B cell (primary cell): ENCODE data around the gene TIGD7. TPM values are rescaled to one million over a fixed set of nuclear protein-coding genes. Genes with fewer than 3 reads are reported as not detected.

Experiments used
- ATAC-seq: fragments of 200-7000 bp; cut with Tn5 transposase; one replicate; pipeline ENCODE4 v1.10.0; 2021; ENCODE audit warnings: low read depth, mild to moderate bottlenecking, moderate number of reproducible peaks, moderate library complexity
- CTCF ChIA-PET: fragments of 350-600 bp; sonication (Branson Sonifier 250); formaldehyde crosslinking; loops from one replicate; lab custom pipeline; 2021; ENCODE audit warnings: antibody characterized with exemption, inconsistent platforms; lab: Charles Lee
- POLR2A ChIA-PET: fragments of 350-600 bp; sonication (Branson Sonifier 250); formaldehyde crosslinking; loops from one replicate; lab custom pipeline; 2021; ENCODE audit warnings: antibody characterized with exemption; lab: Charles Lee
- DNase-seq: peaks from one replicate; pipeline ENCODE4 v3.0.0; 2013
- H2AFZ ChIP-seq: 2 replicates; pipeline ENCODE4 v1.6.1; 2012; ENCODE audit warnings: mild to moderate bottlenecking, low read depth, low read length; ENCODE audit not compliant: insufficient read depth, poor library complexity, severe bottlenecking
- H3K27ac ChIP-seq, 2 donors: 1 replicate in 1 of 2; 2 replicates in 1 of 2; pipeline ENCODE4 v1.5.1; 2012 to 2013; ENCODE audit warnings: low read length in 2 of 2, mild to moderate bottlenecking in 2 of 2, moderate library complexity in 1 of 2
- H3K27me3 ChIP-seq, 4 experiments: fragments of 200-600 bp in 1 of 4; sonication (generic) in 1 of 4; replicated peaks in 1 of 4; 1 replicate in 2 of 4; 2 replicates in 2 of 4; pipeline versions ENCODE4 v1.6.1 to v1.7.0; 2013 to 2016; ENCODE audit warnings: low read length in 3 of 4, mild to moderate bottlenecking in 2 of 4, mixed read lengths in 1 of 4, moderate library complexity in 1 of 4; ENCODE audit not compliant: insufficient read depth in 4 of 4, control insufficient read depth in 3 of 4; ENCODE audit errors: control extremely low read depth in 1 of 4
- H3K36me3 ChIP-seq, 2 experiments: replicated peaks in 1 of 2; 1 replicate in 1 of 2; 2 replicates in 1 of 2; pipeline versions ENCODE4 v1.6.1 to v1.7.1; 2013; ENCODE audit warnings: low read length in 1 of 2; ENCODE audit not compliant: insufficient read depth in 2 of 2, control insufficient read depth in 1 of 2; ENCODE audit errors: control extremely low read depth in 1 of 2, extremely low read depth in 1 of 2
- H3K4me1 ChIP-seq, 2 donors: fragments of 200-600 bp in 1 of 2; sonication (generic) in 1 of 2; 1 replicate in 1 of 2; 2 replicates in 1 of 2; pipeline versions ENCODE4 v1.5.1 to v1.6.1; 2013 to 2017; ENCODE audit warnings: low read length in 2 of 2; ENCODE audit not compliant: control insufficient read depth in 2 of 2, insufficient read depth in 2 of 2
- H3K4me2 ChIP-seq: replicated peaks from 2 replicates; pipeline ENCODE3; 2012; ENCODE audit warnings: mild to moderate bottlenecking, low read depth, low read length; ENCODE audit not compliant: poor library complexity, severe bottlenecking
- H3K4me3 ChIP-seq, 5 experiments: fragments of 200-600 bp in 1 of 5; sonication (generic) in 1 of 5; 1 replicate in 3 of 5; 2 replicates in 2 of 5; pipeline versions ENCODE4 v1.5.1 to v1.7.0; 2011 to 2016; ENCODE audit warnings: low read length in 4 of 5, mild to moderate bottlenecking in 4 of 5, low read depth in 2 of 5, control low read depth in 1 of 5, moderate library complexity in 1 of 5; ENCODE audit not compliant: insufficient read depth in 1 of 5; ENCODE audit errors: control extremely low read depth in 1 of 5, extremely low read depth in 1 of 5
- H3K79me2 ChIP-seq: fragments of 200-600 bp; sonication (generic); one replicate; pipeline ENCODE4 v1.6.0; 2016; ENCODE audit warnings: low read length; ENCODE audit not compliant: control insufficient read depth, insufficient read depth
- H3K9ac ChIP-seq: fragments of 200-600 bp; sonication (generic); 2 replicates; pipeline ENCODE4 v1.6.1; 2017; ENCODE audit warnings: mild to moderate bottlenecking, low read length, moderate library complexity
- H3K9me3 ChIP-seq, 3 donors: one replicate each; pipeline versions ENCODE4 v1.6.1 to v1.7.1; 2013; ENCODE audit warnings: low read length in 2 of 3; ENCODE audit not compliant: control insufficient read depth in 2 of 3, insufficient read depth in 1 of 3; ENCODE audit errors: control extremely low read depth in 1 of 3
- H4K20me1 ChIP-seq: 2 replicates; pipeline ENCODE4 v1.6.0; 2012; ENCODE audit warnings: mild to moderate bottlenecking, low read length; ENCODE audit not compliant: insufficient read depth, control insufficient read depth, poor library complexity, severe bottlenecking
- H3K27ac Mint-ChIP-seq: one replicate; pipeline ENCODE4 v1.8.0; 2021; ENCODE audit warnings: mixed read lengths
- H3K27me3 Mint-ChIP-seq: one replicate; pipeline ENCODE4 v1.8.0; 2021; ENCODE audit warnings: mixed read lengths
- H3K4me1 Mint-ChIP-seq: one replicate; pipeline ENCODE4 v1.8.0; 2021; ENCODE audit warnings: mixed read lengths
- H3K4me3 Mint-ChIP-seq: one replicate; pipeline ENCODE4 v1.8.0; 2021; ENCODE audit warnings: mixed read lengths
- H3K9me3 Mint-ChIP-seq: one replicate; pipeline ENCODE4 v1.8.0; 2022; ENCODE audit warnings: mixed read lengths; ENCODE audit not compliant: insufficient read depth
- CTCF ChIP-seq: fragments of 200-600 bp; IDR thresholded peaks from one replicate; pipeline ENCODE4 v1.8.0; 2022; ENCODE audit warnings: antibody characterized with exemption, mild to moderate bottlenecking
- EZH2 ChIP-seq: IDR thresholded peaks from 2 replicates; pipeline ENCODE4 v1.6.1; 2012; ENCODE audit warnings: borderline replicate concordance, low read depth, mild to moderate bottlenecking, moderate library complexity, low read length; ENCODE audit not compliant: insufficient read depth, poor library complexity, severe bottlenecking
- WGBS: methylation state at CpG from one replicate; pipeline ENCODE4 v1.1.5; 2013; ENCODE audit warnings: missing lambda C conversion rate; ENCODE audit not compliant: insufficient coverage; 5-methylcytosine and 5-hydroxymethylcytosine counted together
- intact Hi-C: fragments of 100-400 bp; cut with micrococcal nuclease; formaldehyde crosslinking; loops from one replicate; pipeline ENCODE4 v1.10.0; 2022
- polyA plus RNA-seq: library from polyadenylated mRNA; depleted of rRNA; stranded (reverse); fragments of >200 nt; gene quantifications from 2 replicates; pipeline ENCODE4 v1.2.3, GENCODE V29; 2012
- total RNA-seq, 2 donors: library from RNA; stranded (reverse); fragments of 120-200 nt in 1 of 2; gene quantifications; 1 replicate in 1 of 2; 2 replicates in 1 of 2; pipeline versions ENCODE4 v1.2.3 to v1.2.4, GENCODE V29; 2013 to 2022

The TIGD7 gene
- total and polyA plus RNA-seq, 2 donors (not counting 1 experiment from before 2014, with no cell fraction given): 3.1 to 15.7 TPM

DNA sequence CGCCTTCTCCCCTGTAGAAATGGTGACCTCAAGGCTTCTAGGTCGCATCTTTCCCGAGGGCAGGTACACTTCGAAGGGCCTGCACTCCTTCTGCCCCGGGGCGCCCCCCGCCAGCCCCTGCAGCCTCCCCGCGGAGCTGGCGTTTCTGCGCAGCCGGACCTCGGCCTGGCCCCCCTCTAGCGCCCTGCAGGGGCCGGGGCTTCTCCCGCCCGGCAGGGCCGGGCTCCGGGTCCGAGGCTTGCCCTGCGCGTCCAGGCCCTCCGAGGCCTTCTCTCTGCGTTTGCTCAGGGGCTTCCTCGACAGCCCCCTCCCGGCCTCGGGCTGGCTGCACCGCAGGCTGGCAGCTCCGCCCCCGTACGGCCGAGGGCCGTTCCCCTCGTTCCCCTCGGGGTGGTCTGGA lies 50.9 kb downstream of the TIGD7 start:
- DNase-seq (no peak), ATAC-seq (no peak)
- H4K20me1 ChIP-seq: no peaks in the 10 kb centered on the region
- Mint-ChIP-seq H3K27me3 (peaks cover 25% of the 10 kb centered on the region), H3K4me3 (no peak overlapping the region), H3K9me3 (no peaks in the 10 kb centered on the region), H3K27ac (no peak overlapping the region), H3K4me1 (no peaks in the 10 kb centered on the region)
- H3K27me3 ChIP-seq: peaks cover 0 to 15% (median 3%) of the 10 kb centered on the region in 4 experiments
- no peak overlapping the region for H2AFZ ChIP-seq
- H3K79me2 ChIP-seq: no peaks in the 10 kb centered on the region
- H3K4me1 ChIP-seq: no peaks in the 10 kb centered on the region
- 63% methylated on average over 32 of the region's 35 CpGs for WGBS
- no peak overlapping the region for H3K9ac ChIP-seq
- no peak overlapping the region for H3K4me3 ChIP-seq
- POLR2A ChIA-PET: interaction anchor here (0.8 kb wide), 1 partner anchor 10 kb away, joined by 4 read pairs; no protein-coding TSS in a partner anchor
- H3K4me2 ChIP-seq: no peak overlapping the region
- intact Hi-C loops: no loop called here
- H3K27ac ChIP-seq: no peak overlapping the region
- peaks cover 0 to 5% (median 0%) of the 10 kb centered on the region in 3 donors for H3K9me3 ChIP-seq
- no peak for TF ChIP-seq CTCF
- no peak for TF ChIP-seq EZH2
- CTCF ChIA-PET: no interaction called here
- no peaks in the 10 kb centered on the region for H3K36me3 ChIP-seq

GRCh38 chr16:3252967-3253366 lies 52.3 kb downstream of the TIGD7 start:
- H3K36me3 ChIP-seq: no peaks in the 10 kb centered on the region
- DNase-seq (no peak), ATAC-seq (no peak)
- H3K27ac ChIP-seq: no peak overlapping the region
- no peaks in the 10 kb centered on the region for H3K4me1 Mint-ChIP-seq
- no peak overlapping the region for H3K27ac Mint-ChIP-seq
- H3K4me3 Mint-ChIP-seq: no peak overlapping the region
- 100% methylated on average over 2 of the region's 4 CpGs for WGBS
- no peaks in the 10 kb centered on the region for H3K79me2 ChIP-seq
- no peaks in the 10 kb centered on the region for H4K20me1 ChIP-seq
- H3K4me2 ChIP-seq: no peak overlapping the region
- intact Hi-C loops: no loop called here
- no peak overlapping the region for H3K4me3 ChIP-seq
- H3K9me3 ChIP-seq: peaks cover 0 to 5% (median 0%) of the 10 kb centered on the region in 3 donors
- H3K27me3 Mint-ChIP-seq: peaks cover 16% of the 10 kb centered on the region
- H3K9me3 Mint-ChIP-seq: no peaks in the 10 kb centered on the region
- peaks cover 0 to 17% (median 1%) of the 10 kb centered on the region in 4 experiments for H3K27me3 ChIP-seq
- TF ChIP-seq EZH2 (no peak), CTCF (no peak)
- H2AFZ ChIP-seq: no peak overlapping the region
- ChIA-PET CTCF (interaction anchor here (0.7 kb wide), 1 partner anchor 207 kb away, joined by 4 read pairs; no protein-coding TSS in a partner anchor), POLR2A (no interaction called here)
- H3K9ac ChIP-seq: no peak overlapping the region
- H3K4me1 ChIP-seq: no peaks in the 10 kb centered on the region
